ENCODE measurements around the gene PTRH1.

Gene PTRH1

DNA sequence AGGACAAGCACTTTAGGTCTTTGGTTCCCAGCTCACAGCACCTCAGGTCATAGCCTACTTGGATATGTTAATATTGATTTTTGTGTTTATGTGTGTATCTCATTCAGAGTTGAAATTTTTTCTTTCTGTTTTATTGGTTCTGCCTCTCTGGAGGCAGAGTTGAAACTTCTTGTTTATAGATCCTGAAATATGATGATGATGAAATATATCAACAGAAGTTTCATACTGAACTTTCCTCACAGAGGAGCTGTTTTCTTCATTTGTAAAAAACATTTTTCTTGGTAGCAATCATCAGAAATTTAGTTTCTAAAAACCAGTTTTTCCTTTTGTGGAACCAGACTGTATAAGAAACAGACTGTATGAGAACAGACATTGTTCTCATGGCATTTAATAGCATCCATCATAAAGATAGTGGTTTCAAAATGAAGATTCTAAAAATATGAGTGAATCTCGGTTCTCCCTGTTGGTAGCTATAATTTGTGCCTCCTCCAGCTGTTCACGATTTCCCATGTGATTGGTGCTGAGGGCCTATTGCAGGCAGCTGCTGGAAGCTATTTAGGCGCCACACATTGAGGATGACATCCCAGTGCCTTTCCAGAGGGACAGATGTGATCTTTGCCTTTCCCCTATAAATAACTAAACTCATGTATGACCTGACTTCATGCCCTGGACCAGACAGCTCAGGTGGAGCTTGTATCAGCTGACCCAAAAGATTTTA is 48.2 kb downstream of the PTRH1 start:
- H2AFZ ChIP-seq (ENCODE audit: low read depth, low read length), result no peak overlapping the region
- no peak overlapping the region for H3K4me3 ChIP-seq (ENCODE audit: low read length)
- H3K27me3 ChIP-seq (ENCODE audit: insufficient read depth, low read length), result no peaks in the 10 kb centered on the region
- peaks cover 2% of the 10 kb centered on the region for H3K4me1 ChIP-seq (ENCODE audit: insufficient read depth, low read length)
- peaks cover 50% of the 10 kb centered on the region for H3K36me3 ChIP-seq (ENCODE audit: insufficient read depth, low read length)
- no peaks in the 10 kb centered on the region for H3K9me3 ChIP-seq (ENCODE audit: low read length)

DNA sequence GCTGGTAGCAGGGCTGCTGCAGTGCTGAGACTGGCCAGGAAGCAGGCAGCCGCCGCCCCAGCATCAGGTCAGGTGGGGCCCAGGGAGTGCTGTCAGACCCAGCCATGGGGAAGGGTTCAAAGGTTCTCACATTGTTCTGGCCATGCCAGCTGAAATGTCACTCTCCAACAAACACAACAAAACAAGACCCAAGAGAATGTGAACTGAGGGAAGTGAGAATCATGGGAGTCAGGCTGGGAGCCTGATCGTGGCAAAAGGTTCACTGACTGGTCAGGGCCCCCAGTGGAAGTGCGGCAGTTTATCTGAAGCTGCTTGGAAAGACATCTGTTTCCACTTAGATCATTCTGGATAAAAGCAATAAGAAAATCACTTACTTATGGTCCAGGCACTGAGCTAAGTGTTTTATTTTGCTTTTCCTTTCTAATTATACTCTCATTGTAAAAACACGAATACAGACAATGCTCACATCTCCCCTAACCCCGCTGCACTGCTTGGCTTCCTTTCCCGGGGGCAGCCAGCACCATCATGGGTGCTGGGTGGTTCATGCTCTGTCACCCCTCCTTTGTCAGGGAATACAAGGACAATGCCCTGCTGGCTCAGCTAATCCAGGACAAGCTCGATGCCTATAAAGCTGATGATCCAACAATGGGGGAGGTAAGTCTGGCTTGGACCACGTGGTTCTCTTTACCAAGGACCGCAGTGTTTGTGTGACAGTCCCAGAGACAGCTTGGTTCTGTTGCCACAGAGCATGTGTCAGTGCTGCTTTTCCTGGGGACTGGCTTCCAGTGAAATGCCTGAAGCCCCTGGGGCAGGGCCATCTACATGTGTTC is 50.6 kb downstream of the PTRH1 start:
- no peak overlapping the region for H3K4me3 ChIP-seq (ENCODE audit: low read length)
- peaks cover 39% of the 10 kb centered on the region for H3K36me3 ChIP-seq (ENCODE audit: insufficient read depth, low read length)
- H3K4me1 ChIP-seq (ENCODE audit: insufficient read depth, low read length), result peaks cover 16% of the 10 kb centered on the region
- H3K9me3 ChIP-seq (ENCODE audit: low read length), result no peaks in the 10 kb centered on the region
- H2AFZ ChIP-seq (ENCODE audit: low read depth, low read length), result no peak overlapping the region
- H3K27me3 ChIP-seq (ENCODE audit: insufficient read depth, low read length), result no peaks in the 10 kb centered on the region

DNA sequence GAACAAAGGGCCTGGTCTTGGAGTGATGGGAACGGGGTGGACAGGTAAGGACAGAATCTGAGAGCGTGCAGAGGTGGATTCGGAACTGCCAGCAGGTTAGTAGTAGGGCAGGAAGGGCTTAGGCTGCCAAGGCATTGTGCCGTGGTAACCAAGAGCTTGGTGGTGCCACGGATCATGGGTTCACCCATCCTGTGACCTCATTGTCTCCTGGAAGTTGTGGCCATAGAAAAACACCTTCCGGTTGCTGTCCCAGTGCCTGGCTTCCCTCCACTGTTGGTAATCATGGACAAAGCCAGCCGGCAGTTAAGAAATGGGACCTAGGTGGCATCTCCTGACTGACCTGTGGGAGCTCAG is 51.2 kb downstream of the PTRH1 start:
- Histone ChIP-seq H3K9me3 (ENCODE audit: low read length) (no peaks in the 10 kb centered on the region), H3K27me3 (ENCODE audit: insufficient read depth, low read length) (no peaks in the 10 kb centered on the region), H2AFZ (ENCODE audit: low read depth, low read length) (no peak overlapping the region), H3K36me3 (ENCODE audit: insufficient read depth, low read length) (peaks cover 39% of the 10 kb centered on the region), H3K4me1 (ENCODE audit: insufficient read depth, low read length) (peaks cover 17% of the 10 kb centered on the region), H3K4me3 (ENCODE audit: low read length) (no peak overlapping the region)
